NCI-H146 (cell line): Measurements from ENCODE around the gene RAD51B.
"Not testable (repeated sequence)": the region's sequence is repeated elsewhere in the genome, so short reads cannot be mapped to it uniquely, and the experiment has no call there.

Experiments
- DNase-seq: peaks from one replicate; lab custom pipeline; 2025; lab: John Stamatoyannopoulos, UW

Gene RAD51B

DNA sequence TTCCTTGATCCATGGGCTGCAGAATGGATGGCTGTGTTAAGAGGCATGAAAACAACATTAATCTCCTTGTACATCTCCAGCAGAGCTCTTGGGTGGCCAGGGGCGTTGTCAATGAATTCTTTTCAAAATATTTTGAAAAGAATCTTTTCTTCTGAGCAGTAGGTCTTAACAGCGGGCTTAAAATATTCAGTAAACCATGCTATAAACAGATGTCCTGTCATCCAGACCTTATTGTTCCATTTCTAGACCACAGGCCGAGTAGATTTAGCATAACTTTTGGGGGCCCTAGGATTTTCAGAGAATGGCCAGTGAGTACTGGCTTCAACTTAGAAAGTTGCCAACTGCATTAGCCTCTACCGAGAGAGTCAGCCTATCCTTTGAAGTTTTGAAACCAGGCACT is 130.2 kb downstream of the RAD51B start:
- DNase-seq: no peak

DNA sequence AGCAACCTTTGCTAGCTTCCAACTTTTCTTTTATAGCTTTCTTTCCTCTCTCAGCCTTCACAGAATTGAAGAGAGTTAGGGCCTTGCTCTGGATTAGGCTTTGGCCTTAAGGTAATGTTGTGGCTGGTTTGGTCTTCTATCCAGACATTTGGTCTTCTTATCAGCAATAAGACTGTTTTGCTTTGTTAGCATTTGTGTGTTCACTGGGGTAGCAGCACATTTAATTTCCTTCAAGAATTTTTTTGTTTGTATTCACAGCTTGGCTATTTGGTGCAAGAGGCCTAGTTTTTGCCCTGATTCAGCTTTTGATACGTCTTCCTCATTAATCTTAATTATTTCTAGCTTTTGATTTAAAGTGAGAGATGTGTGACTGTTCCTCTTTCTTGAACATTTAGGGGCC is 130.8 kb downstream of the RAD51B start:
- no peak for DNase-seq

DNA sequence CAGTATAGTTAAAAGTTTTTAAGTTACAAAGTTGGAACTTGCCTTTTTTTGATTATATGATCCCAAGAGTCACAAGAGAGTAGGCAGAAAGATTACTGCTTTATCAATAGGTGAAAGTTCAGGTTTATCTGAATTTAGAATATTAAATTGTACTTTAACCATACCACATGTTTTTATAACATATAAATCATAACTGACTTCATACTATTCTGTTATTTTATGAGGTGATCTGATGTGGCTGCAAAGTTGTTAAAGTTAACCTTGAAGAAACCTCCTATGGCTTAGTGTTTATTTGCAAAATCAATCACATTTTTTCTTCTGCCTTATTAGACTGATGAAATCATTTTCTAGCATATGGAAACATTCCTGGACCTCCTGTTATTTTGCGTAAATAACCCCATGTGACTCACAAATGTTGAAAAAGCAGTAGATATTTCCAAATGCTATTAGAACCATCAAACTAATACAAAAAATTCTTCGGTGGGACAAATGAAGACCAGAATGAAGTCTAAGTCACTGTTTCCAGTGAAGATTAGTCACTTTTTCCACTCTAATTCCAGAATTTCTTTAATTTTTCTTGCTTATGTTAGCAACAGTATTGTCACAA is 132.1 kb downstream of the RAD51B start:
- no peak for DNase-seq

DNA sequence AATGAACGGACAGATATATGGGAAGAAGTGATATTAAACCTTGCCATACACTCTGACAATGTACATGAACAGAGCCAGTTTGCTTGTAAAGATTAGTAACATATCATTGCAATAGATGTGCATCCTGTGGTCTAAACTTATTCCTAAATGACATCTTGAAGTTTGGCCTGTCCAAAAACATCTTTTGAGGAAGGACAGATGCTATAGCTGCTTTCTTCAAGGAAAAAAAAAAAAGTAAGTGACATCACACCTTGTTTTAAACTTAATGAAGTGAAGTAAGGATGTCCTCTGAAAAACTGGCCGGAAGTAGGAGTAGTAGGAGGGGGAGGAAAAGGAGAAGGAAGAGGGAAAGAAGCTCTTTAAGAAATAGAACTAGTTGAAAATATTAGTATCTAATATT is 132.8 kb downstream of the RAD51B start:
- DNase-seq: no peak

DNA sequence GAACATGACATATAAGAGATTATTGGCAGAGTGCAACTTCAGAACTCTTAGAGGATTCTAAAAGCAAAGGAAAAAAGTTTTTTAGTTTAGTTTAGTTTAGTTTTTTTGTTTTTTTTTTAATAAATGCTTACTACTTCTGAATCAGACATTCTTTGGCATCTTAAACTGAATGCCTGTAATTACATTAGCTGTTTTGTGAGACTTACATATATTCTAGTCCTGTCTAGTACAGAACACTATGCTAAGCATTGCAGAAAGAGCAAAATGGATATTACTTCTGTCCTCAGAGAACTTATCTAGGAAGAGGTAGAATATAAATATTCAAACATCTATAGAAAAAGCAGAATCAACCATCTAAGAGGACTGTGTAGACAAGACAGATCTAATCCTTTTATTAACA is 133.2 kb downstream of the RAD51B start:
- no peak for DNase-seq

DNA sequence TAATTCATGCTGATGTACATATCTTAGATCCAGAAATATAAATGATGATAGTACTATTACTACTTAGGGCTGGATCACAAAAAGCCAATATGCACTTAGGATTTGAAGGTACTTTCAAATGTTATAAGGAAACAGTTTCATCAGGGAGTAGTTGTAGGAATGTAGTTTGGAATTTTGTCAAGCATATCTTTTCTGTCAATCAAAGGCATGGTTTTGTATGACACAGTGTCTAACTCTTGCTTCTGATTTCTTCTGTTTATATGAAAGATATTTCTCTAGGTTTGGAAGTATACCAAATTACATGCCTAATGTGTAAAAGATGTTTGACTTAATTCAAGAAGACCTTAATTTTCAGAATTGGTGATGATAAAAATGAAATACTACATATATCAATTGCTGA is 135.7 kb downstream of the RAD51B start:
- DNase-seq: no peak

DNA sequence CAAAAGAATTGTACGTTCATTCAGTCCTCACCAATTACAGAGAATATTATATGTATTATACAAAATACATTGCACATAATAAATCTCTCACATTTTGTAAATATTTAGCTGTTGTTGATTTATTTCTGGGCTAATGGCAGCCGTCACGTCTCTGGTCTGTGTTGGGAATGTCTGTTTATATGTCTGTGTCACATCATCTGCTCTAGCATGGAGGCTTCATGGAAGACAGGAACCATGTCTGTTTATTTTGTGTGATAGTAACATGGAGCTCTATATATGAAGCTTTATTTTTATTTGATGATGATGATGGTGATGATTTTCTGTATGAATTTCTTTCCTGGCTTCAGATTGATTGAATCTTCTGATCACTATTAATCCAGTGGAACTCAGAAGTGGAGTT is 138.4 kb downstream of the RAD51B start:
- no peak for DNase-seq

DNA sequence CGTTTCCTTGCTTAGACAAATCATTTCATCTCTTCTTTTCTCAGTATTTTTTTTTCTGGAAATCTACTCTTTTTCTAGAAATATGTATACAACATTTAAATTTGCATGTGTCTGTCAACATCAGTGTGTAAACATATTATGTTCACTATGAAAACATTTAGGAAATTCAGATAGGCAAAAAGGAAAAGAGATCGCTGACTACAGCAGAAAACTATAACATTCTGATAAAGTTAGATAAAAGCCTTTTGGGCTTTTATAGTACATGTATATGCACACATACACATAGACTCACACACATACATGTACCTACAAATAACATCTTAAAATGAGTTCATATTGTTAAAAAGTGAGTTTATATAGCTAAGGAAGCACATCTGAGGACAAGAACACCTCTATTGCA is 142.1 kb downstream of the RAD51B start:
- no peak for DNase-seq

DNA sequence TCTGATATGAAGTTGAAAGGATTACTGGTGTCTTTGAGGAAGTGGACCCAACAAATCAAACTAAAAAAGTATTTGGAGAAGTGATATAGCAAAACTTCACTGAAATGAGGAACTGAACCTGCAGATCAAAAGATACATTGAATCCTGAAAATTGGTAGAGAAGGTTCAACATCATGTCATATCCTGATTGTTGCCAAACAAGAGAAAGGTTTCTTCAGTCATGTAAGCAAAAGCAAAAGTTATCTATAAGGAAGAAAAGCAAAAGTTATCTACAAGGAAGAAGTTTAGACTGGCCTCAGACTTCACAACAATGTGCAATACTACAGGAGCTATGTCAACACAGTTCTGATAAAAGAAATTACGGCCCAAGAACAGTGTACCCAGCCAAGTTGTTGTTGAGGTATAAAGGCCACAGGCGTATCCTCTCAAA is 142.7 kb downstream of the RAD51B start:
- DNase-seq: no peak

- DNase-seq: no peak
Observed at GRCh38 chr14:67963545-67963944, 144.0 kb downstream of the RAD51B start.

GRCh38 chr14:67963960-67964812 is 144.6 kb downstream of the RAD51B start:
- DNase-seq: no peak

DNA sequence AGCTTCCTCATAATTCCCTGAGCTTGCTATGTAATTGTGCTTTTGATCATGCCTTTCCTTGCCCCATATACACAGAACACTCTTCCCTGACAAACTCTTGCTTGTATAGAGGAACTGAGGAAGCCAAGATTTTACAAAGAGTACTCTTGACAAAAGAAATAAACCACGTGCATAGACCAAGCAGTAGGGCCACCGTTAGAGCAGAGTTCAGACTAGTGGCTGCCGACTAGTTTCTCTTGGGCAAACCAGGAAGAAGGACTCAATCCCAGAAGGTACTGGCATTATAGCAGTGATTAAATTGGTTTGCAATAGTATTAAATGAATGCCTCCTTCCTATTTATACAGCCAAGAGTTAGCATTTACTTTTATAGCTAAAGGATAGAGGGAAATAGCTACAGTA is 146.1 kb downstream of the RAD51B start:
- no peak for DNase-seq

GRCh38 chr14:67967206-67967605 is 147.6 kb downstream of the RAD51B start:
- no peak for DNase-seq

DNA sequence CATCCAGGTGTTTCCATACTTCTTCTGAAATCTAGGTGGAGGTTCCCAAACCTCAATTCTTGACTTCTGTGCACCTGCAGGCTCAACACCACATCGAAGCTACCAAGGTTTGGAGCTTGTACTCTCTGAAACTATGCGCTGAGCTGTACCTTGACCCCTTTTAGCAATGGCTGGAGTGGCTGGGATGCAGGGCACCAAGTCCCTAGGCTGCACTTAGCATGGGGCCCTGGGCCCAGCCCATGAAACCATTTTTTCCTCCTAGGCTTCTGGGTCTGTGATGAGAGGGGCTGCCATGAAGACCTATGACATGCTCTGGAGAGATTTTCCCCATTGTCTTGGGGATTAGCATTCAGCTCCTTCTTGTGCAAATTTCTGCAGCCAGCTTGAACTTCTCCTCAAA is 148.4 kb downstream of the RAD51B start:
- DNase-seq: not testable (repeated sequence)

GRCh38 chr14:67970923-67971322 is 151.3 kb downstream of the RAD51B start:
- no peak for DNase-seq

- no peak for DNase-seq
Observed at GRCh38 chr14:67971627-67972625, 152.3 kb downstream of the RAD51B start.

DNA sequence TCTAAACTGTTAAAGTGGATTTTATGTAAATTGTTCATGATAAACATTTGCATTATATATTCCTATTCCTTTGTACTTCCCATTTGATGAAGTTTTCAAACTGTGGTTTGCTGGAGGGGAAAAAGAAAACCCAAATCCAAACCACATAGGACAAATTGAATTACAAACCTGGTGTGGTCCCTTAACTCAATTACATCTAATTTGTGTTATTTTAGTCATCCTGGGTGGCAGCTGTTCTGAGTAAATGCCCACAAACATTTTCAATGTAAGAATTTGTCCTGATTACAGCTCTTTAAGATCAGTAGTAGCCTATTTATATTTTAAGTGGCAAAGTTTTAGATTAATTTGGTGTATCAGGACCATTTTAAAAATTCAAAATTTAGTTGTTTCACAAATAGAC is 153.9 kb downstream of the RAD51B start:
- no peak for DNase-seq

DNA sequence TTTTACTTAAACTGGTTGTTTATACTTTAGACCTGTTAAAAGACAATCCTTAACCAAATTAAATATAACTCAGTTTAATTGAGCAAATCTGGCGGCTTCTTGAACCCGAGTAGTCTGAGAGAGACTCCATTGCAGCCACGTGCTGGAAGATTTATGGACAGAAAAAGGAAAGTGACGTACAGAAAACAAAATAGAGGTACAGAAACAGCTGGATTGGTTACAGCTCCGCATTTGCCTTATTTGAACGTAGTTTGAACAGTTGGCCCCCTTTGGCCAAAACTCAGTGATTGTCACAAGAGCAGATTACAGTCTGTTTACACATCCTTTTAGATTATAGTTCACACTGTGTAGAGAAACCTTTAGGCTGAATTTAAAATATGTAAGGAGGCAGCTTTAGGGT is 155.9 kb downstream of the RAD51B start:
- DNase-seq: no peak

- DNase-seq: no peak
Observed at GRCh38 chr14:67977434-67978034, 158.0 kb downstream of the RAD51B start.

GRCh38 chr14:67978749-67979148 is 159.2 kb downstream of the RAD51B start:
- DNase-seq: no peak

GRCh38 chr14:67982711-67983608 is 163.4 kb downstream of the RAD51B start:
- DNase-seq: no peak
